Liver (tissue), 9 donors: ENCODE results near the gene SFTA2. TPM values are rescaled to one million over a fixed set of nuclear protein-coding genes. Genes with fewer than 3 reads are reported as not detected.

Experiments
- DNase-seq: peaks from one replicate; pipeline ENCODE4 v3.0.0-alpha.2; 2017; ENCODE audit warnings: low spot score
- H3K27ac ChIP-seq, 2 donors: one replicate each; pipeline ENCODE4 v1.7.0; 2013; ENCODE audit warnings: inconsistent platforms in 2 of 2, low read length in 2 of 2, control low read depth in 1 of 2, low read depth in 1 of 2, mild to moderate bottlenecking in 1 of 2
- H3K27me3 ChIP-seq, 4 donors: one replicate each; pipeline versions ENCODE4 v1.6.1 to v1.7.0; 2013; ENCODE audit warnings: low read length in 3 of 4, inconsistent platforms in 1 of 4, mild to moderate bottlenecking in 1 of 4, moderate library complexity in 1 of 4; ENCODE audit not compliant: control insufficient read depth in 4 of 4, insufficient read depth in 4 of 4
- H3K36me3 ChIP-seq, 4 donors: one replicate each; pipeline versions ENCODE4 v1.6.1 to v1.7.0; 2013; ENCODE audit warnings: low read length in 3 of 4, mild to moderate bottlenecking in 3 of 4, low read depth in 1 of 4, moderate library complexity in 1 of 4; ENCODE audit not compliant: control insufficient read depth in 4 of 4, insufficient read depth in 3 of 4
- H3K4me1 ChIP-seq, 4 donors: one replicate each; pipeline versions ENCODE4 v1.6.1 to v1.7.0; 2013; ENCODE audit warnings: low read length in 3 of 4, mild to moderate bottlenecking in 3 of 4, moderate library complexity in 1 of 4; ENCODE audit not compliant: control insufficient read depth in 4 of 4, insufficient read depth in 4 of 4
- H3K4me3 ChIP-seq, 3 donors: one replicate each; pipeline versions ENCODE4 v1.6.1 to v1.7.0; 2013; ENCODE audit warnings: low read length in 3 of 3, control low read depth in 1 of 3, low read depth in 1 of 3, mild to moderate bottlenecking in 1 of 3
- H3K9ac ChIP-seq, 2 donors: one replicate each; pipeline ENCODE4 v1.7.0; 2013; ENCODE audit warnings: low read length in 2 of 2, mild to moderate bottlenecking in 2 of 2, moderate library complexity in 2 of 2, control low read depth in 1 of 2, low read depth in 1 of 2
- H3K9me3 ChIP-seq, 4 donors: one replicate each; pipeline versions ENCODE4 v1.6.1 to v1.7.0; 2013; ENCODE audit warnings: low read length in 3 of 4; ENCODE audit not compliant: control insufficient read depth in 4 of 4
- CTCF ChIP-seq: fragments of 150-350 bp; IDR thresholded peaks from 2 replicates; pipeline ENCODE4 v1.5.1; 2017; ENCODE audit warnings: improper control_type of control experiment, low read depth, low read length; ENCODE audit not compliant: missing input control
- EGR1 ChIP-seq, 2 donors: IDR thresholded peaks; 2 replicates each; pipeline ENCODE4 v1.6.1; 2016 to 2018; ENCODE audit warnings: antibody characterized with exemption in 2 of 2, low read depth in 2 of 2
- FOXA1 ChIP-seq: IDR thresholded peaks from 2 replicates; pipeline ENCODE4 v1.6.1; 2016; ENCODE audit warnings: antibody characterized with exemption
- FOXA2 ChIP-seq: IDR thresholded peaks from 2 replicates; pipeline ENCODE4 v1.6.1; 2016; ENCODE audit warnings: antibody characterized with exemption
- GABPA ChIP-seq, 2 donors: IDR thresholded peaks in 1 of 2; conservative IDR thresholded peaks in 1 of 2; 2 replicates each; pipeline ENCODE4 v1.6.1; 2016; ENCODE audit warnings: antibody characterized with exemption in 2 of 2, mild to moderate bottlenecking in 1 of 2, moderate library complexity in 1 of 2
- HNF4A ChIP-seq, 2 donors: conservative IDR thresholded peaks; 2 replicates each; pipeline ENCODE4 v1.6.1; 2016; ENCODE audit warnings: antibody characterized with exemption in 2 of 2, mild to moderate bottlenecking in 2 of 2
- HNF4G ChIP-seq: IDR thresholded peaks from 2 replicates; pipeline ENCODE4 v1.6.1; 2016; ENCODE audit warnings: antibody characterized with exemption
- JUND ChIP-seq, 2 donors: IDR thresholded peaks; 2 replicates each; pipeline ENCODE4 v1.6.1; 2016; ENCODE audit warnings: antibody characterized with exemption in 2 of 2
- NR2F2 ChIP-seq: IDR thresholded peaks from 2 replicates; pipeline ENCODE4 v1.6.1; 2016; ENCODE audit warnings: antibody characterized with exemption
- RAD21 ChIP-seq, 2 donors: IDR thresholded peaks; 2 replicates each; pipeline ENCODE4 v1.6.1; 2016; ENCODE audit warnings: antibody characterized with exemption in 2 of 2, mild to moderate bottlenecking in 2 of 2
- REST ChIP-seq: IDR thresholded peaks from 2 replicates; pipeline ENCODE4 v1.6.1; 2016; ENCODE audit warnings: antibody characterized with exemption, mild to moderate bottlenecking
- RXRA ChIP-seq, 2 donors: IDR thresholded peaks; 2 replicates each; pipeline ENCODE4 v1.6.1; 2017 to 2018; ENCODE audit warnings: antibody characterized with exemption in 2 of 2, mild to moderate bottlenecking in 1 of 2
- SP1 ChIP-seq: IDR thresholded peaks from 2 replicates; pipeline ENCODE4 v1.6.1; 2018; ENCODE audit warnings: antibody characterized with exemption, mild to moderate bottlenecking
- TAF1 ChIP-seq: conservative IDR thresholded peaks from 2 replicates; pipeline ENCODE4 v1.6.1; 2016; ENCODE audit warnings: antibody characterized with exemption, mild to moderate bottlenecking
- YY1 ChIP-seq: IDR thresholded peaks from 2 replicates; pipeline ENCODE4 v1.6.1; 2016; ENCODE audit warnings: antibody characterized with exemption, mild to moderate bottlenecking
- WGBS: extraction: QIAGEN DNeasy Blood & Tissue Kit; methylation state at CpG from one replicate; pipeline ENCODE4 v1.1.7; 2013; 5-methylcytosine and 5-hydroxymethylcytosine counted together
- polyA plus RNA-seq, 2 donors: library from polyadenylated mRNA; stranded (reverse) in 1 of 2; unstranded in 1 of 2; fragments of 200-250 nt in 1 of 2; fragments of >200 nt in 1 of 2; fragmentation: Nextera tagmentation in 1 of 2; extraction: Ambion mirVana in 1 of 2; gene quantifications; one replicate each; pipeline versions ENCODE4 v1.2.1 to v1.2.3, GENCODE V29; 2013 to 2015
- total RNA-seq, 2 donors: library from RNA; depleted of rRNA; stranded (reverse); fragments of >200 nt; gene quantifications; one replicate each; pipeline ENCODE4 v1.2.3, GENCODE V29; 2014
- TF ChIP-seq, protein P1 (sequence below): IDR thresholded peaks from 2 replicates; pipeline ENCODE4 v1.6.1; 2016; ENCODE audit warnings: antibody characterized with exemption
- TF ChIP-seq, protein P2 (sequence below): IDR thresholded peaks from 2 replicates; pipeline ENCODE4 v1.6.1; 2016; ENCODE audit warnings: antibody characterized with exemption
- TF ChIP-seq, protein P3 (sequence below): IDR thresholded peaks from 2 replicates; pipeline ENCODE4 v1.6.1; 2016; ENCODE audit warnings: antibody characterized with exemption
- donor health status: healthy.
- donor health status: healthy.
- donor health status: healthy.
- donor health status: healthy.
- donor health status: healthy.

SFTA2 gene
- total and polyA plus RNA-seq, 4 donors, result 0.60 TPM; not detected in 3

- Histone ChIP-seq H3K27ac (no peak overlapping the region), H3K9ac (no peak overlapping the region), H3K4me3 (no peak overlapping the region), H3K27me3 (peaks cover 0 to 7% (median 3%) of the 10 kb centered on the region in 4 donors), H3K4me1 (peaks cover 0 to 4% (median 0%) of the 10 kb centered on the region in 4 donors), H3K9me3 (peaks cover 0 to 4% (median 0%) of the 10 kb centered on the region in 4 donors), H3K36me3 (no peaks in the 10 kb centered on the region)
- WGBS, result 81% methylated on average over 5 of the region's 5 CpGs
- TF ChIP-seq HNF4A (conservative IDR thresholded peaks at IDR 0.05), result no peak
- TF ChIP-seq JUND (IDR thresholded peaks at IDR 0.05), result no peak
- no peak for TF ChIP-seq YY1
- TF ChIP-seq, protein P1, sequence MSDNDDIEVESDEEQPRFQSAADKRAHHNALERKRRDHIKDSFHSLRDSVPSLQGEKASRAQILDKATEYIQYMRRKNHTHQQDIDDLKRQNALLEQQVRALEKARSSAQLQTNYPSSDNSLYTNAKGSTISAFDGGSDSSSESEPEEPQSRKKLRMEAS, result no peak
- TF ChIP-seq SP1, result no peak
- no peak for TF ChIP-seq FOXA1
- no peak for TF ChIP-seq GABPA (IDR thresholded peaks at IDR 0.05 in 1 of 2, conservative IDR thresholded peaks at IDR 0.05 in 1 of 2)
- TF ChIP-seq REST, result no peak
- TF ChIP-seq EGR1 (IDR thresholded peaks at IDR 0.05; ENCODE audit: low read depth in 2 of 2), result no peak
- no peak for TF ChIP-seq RXRA (IDR thresholded peaks at IDR 0.05)
- TF ChIP-seq, protein P2, sequence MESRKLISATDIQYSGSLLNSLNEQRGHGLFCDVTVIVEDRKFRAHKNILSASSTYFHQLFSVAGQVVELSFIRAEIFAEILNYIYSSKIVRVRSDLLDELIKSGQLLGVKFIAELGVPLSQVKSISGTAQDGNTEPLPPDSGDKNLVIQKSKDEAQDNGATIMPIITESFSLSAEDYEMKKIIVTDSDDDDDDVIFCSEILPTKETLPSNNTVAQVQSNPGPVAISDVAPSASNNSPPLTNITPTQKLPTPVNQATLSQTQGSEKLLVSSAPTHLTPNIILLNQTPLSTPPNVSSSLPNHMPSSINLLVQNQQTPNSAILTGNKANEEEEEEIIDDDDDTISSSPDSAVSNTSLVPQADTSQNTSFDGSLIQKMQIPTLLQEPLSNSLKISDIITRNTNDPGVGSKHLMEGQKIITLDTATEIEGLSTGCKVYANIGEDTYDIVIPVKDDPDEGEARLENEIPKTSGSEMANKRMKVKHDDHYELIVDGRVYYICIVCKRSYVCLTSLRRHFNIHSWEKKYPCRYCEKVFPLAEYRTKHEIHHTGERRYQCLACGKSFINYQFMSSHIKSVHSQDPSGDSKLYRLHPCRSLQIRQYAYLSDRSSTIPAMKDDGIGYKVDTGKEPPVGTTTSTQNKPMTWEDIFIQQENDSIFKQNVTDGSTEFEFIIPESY, result no peak
- no peak for TF ChIP-seq HNF4G
- TF ChIP-seq CTCF, result no peak
- TF ChIP-seq, protein P3, sequence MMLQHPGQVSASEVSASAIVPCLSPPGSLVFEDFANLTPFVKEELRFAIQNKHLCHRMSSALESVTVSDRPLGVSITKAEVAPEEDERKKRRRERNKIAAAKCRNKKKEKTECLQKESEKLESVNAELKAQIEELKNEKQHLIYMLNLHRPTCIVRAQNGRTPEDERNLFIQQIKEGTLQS, result no peak
- no peak for TF ChIP-seq NR2F2
- TF ChIP-seq TAF1, result no peak
- TF ChIP-seq RAD21 (IDR thresholded peaks at IDR 0.05), result no peak
- TF ChIP-seq FOXA2, result no peak
- no peak for DNase-seq
These were observed 20.0 kb upstream of the SFTA2 start for GRCh38 chr6:30951907-30952469.
